Measurements from ENCODE around the gene SNAP29.
"Not testable (repeated sequence)": the region's sequence is repeated elsewhere in the genome, so short reads cannot be mapped to it uniquely, and the experiment has no call there.

Gene SNAP29

DNA sequence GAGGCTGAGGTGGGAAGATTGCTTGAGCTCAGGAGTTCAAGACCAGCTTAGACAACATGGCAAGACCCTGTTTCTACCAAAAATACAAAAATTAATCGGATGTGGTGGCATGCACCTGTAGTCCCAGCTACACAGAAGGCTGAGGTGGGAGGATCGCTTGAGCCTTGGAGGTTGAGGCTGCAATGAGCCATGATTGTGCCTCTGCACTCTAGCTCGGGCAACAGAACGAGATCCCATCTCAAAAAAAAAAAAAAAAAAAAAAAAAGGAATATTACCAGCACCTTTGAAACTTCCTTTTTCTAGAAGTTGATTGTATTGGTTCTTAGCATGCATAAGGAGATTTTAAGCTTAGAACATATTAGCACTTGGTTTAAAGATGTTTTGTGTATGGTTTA lies 69.8 kb downstream of the SNAP29 start:
- Histone ChIP-seq H3K4me3 (ENCODE audit: low read length in 2 of 2) (no peak overlapping the region), H3K36me3 (ENCODE audit: control insufficient read depth in 2 of 2, insufficient read depth in 2 of 2, low read length in 2 of 2) (peaks cover 0 to 5% of the 10 kb centered on the region in 2 donors), H3K4me1 (ENCODE audit: control insufficient read depth in 2 of 2, insufficient read depth in 2 of 2, low read length in 2 of 2) (peaks cover 0 to 7% of the 10 kb centered on the region in 2 donors), H3K9me3 (ENCODE audit: control insufficient read depth in 2 of 2, low read length in 2 of 2) (no peaks in the 10 kb centered on the region), H3K9ac (ENCODE audit: low read depth in 1 of 2, low read length in 2 of 2) (no peak overlapping the region), H3K27ac (ENCODE audit: low read depth in 2 of 2, low read length in 2 of 2) (no peak overlapping the region), H3K27me3 (ENCODE audit: control insufficient read depth in 2 of 2, insufficient read depth in 2 of 2, low read length in 2 of 2) (no peaks in the 10 kb centered on the region)

DNA sequence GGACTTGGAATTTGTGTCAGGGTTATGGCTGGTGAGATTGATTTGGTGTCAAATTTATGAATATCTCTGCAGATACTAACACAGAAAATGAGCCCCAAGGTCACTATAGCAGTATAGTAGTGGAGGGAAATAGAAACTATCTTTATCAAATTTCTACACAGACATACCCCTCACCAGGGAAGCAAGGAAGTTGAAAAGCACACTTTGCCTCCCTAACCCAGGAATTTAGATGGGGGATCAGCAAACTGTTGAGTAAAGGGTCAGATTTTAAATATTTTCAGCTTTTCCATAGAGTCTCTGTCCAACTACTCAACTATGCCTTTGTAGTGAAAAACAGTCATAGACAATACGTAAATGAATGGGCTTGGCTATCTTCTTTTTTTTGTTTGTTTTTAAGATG lies 71.2 kb downstream of the SNAP29 start:
- Histone ChIP-seq H3K4me1 (ENCODE audit: control insufficient read depth in 2 of 2, insufficient read depth in 2 of 2, low read length in 2 of 2) (peaks cover 0 to 7% of the 10 kb centered on the region in 2 donors), H3K9ac (ENCODE audit: low read depth in 1 of 2, low read length in 2 of 2) (no peak overlapping the region), H3K27ac (ENCODE audit: low read depth in 2 of 2, low read length in 2 of 2) (no peak overlapping the region)

DNA sequence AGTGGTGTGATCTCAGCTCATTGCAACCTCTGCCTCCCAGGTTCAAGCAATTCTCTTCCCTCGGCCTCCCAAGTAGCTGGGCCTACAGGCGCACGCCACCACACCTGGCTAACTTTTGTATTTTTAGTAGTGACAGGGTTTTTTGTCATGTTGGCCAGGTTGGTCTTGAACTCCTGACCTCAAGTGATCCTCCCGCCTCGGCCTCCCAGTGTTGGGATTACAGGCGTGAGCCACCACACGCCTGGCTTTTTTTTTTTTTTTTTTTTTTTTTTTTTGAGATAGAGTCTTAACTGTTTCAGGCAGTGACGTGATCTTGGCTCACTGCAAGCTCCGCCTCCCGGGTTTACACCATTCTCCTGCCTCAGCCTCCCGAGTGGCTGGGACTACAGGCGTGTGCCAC lies 71.6 kb downstream of the SNAP29 start:
- H3K9ac ChIP-seq (ENCODE audit: low read depth in 1 of 2, low read length in 2 of 2); H3K27me3 ChIP-seq (ENCODE audit: control insufficient read depth in 2 of 2, insufficient read depth in 2 of 2, low read length in 2 of 2); H3K36me3 ChIP-seq (ENCODE audit: control insufficient read depth in 2 of 2, insufficient read depth in 2 of 2, low read length in 2 of 2); H3K4me1 ChIP-seq (ENCODE audit: control insufficient read depth in 2 of 2, insufficient read depth in 2 of 2, low read length in 2 of 2); H3K27ac ChIP-seq (ENCODE audit: low read depth in 2 of 2, low read length in 2 of 2); H3K9me3 ChIP-seq (ENCODE audit: control insufficient read depth in 2 of 2, low read length in 2 of 2); H3K4me3 ChIP-seq (ENCODE audit: low read length in 2 of 2): not testable (repeated sequence)

More for the DNA sequence above, 71.2 kb downstream of the SNAP29 start:
- H3K4me3 ChIP-seq (ENCODE audit: low read length in 2 of 2) = no peak overlapping the region
- H3K36me3 ChIP-seq (ENCODE audit: control insufficient read depth in 2 of 2, insufficient read depth in 2 of 2, low read length in 2 of 2) = peaks cover 4 to 7% of the 10 kb centered on the region in 2 donors
- no peaks in the 10 kb centered on the region for H3K27me3 ChIP-seq (ENCODE audit: control insufficient read depth in 2 of 2, insufficient read depth in 2 of 2, low read length in 2 of 2)
- H3K9me3 ChIP-seq (ENCODE audit: control insufficient read depth in 2 of 2, low read length in 2 of 2) = no peaks in the 10 kb centered on the region

DNA sequence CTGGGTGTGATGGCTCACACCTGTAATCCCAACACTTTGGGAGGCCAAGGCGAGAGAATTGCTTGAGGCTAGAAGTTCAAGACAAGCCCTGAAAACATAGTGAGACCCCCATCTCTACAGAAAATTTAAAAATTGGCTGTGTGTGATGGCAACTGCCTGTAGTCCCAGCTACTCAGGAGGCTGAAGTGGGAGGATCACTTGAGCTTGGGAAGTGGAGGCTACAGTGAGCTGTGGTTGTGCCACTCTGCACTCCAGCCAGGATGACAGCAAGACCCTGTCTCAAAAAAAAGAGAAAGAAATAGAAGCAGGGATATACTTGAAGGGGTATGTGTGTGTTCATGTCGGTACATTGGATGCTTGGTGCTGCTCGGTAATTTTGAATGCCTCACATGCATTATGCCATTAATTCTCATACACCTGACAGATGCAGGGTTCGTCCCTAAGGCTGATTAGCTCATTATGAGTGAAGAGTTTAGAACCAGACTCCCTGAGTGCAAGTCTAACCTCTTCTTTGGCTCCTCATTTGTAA lies 72.4 kb downstream of the SNAP29 start:
- no peak overlapping the region for H3K4me3 ChIP-seq (ENCODE audit: low read length in 2 of 2)
- no peaks in the 10 kb centered on the region for H3K27me3 ChIP-seq (ENCODE audit: control insufficient read depth in 2 of 2, insufficient read depth in 2 of 2, low read length in 2 of 2)
- peaks cover 9 to 12% of the 10 kb centered on the region in 2 donors for H3K36me3 ChIP-seq (ENCODE audit: control insufficient read depth in 2 of 2, insufficient read depth in 2 of 2, low read length in 2 of 2)
- no peak overlapping the region for H3K27ac ChIP-seq (ENCODE audit: low read depth in 2 of 2, low read length in 2 of 2)
- H3K9ac ChIP-seq (ENCODE audit: low read depth in 1 of 2, low read length in 2 of 2) = no peak overlapping the region
- peaks cover 0 to 3% of the 10 kb centered on the region in 2 donors for H3K4me1 ChIP-seq (ENCODE audit: control insufficient read depth in 2 of 2, insufficient read depth in 2 of 2, low read length in 2 of 2)
- H3K9me3 ChIP-seq (ENCODE audit: control insufficient read depth in 2 of 2, low read length in 2 of 2) = no peaks in the 10 kb centered on the region

DNA sequence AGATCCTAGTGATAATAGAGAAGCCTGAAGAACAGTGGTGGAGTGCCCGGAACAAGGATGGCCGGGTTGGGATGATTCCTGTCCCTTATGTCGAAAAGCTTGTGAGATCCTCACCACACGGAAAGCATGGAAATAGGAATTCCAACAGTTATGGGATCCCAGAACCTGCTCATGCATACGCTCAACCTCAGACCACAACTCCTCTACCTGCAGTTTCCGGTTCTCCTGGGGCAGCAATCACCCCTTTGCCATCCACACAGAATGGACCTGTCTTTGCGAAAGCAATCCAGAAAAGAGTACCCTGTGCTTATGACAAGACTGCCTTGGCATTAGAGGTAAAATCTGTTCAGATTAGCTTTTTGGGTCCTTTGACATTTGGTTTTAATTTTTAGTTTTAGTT lies 75.1 kb downstream of the SNAP29 start:
- H3K27ac ChIP-seq (ENCODE audit: low read depth in 2 of 2, low read length in 2 of 2) = no peak overlapping the region
- H3K9ac ChIP-seq (ENCODE audit: low read depth in 1 of 2, low read length in 2 of 2) = no peak overlapping the region
- peaks cover 12 to 18% of the 10 kb centered on the region in 2 donors for H3K4me1 ChIP-seq (ENCODE audit: control insufficient read depth in 2 of 2, insufficient read depth in 2 of 2, low read length in 2 of 2)

DNA sequence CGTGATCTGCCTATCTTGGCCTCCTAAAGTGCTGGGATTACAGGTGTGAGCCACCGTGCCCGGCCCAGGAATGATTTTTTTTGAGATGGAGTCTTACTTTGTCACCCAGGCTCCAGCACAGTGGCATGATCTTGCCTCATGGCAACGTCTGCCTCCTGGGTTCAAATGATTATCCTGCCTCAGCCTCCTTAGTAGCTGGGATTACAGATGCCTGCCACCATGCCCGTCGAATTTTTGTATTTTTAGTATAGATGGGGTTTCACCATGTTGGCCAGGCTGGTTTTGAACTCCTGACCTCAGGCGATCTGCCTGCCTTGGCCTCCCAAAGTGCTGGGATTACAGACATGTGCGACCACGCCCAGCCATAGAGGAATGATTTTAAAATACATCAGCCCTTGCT lies 76.2 kb downstream of the SNAP29 start:
- H3K4me3 ChIP-seq (ENCODE audit: low read length in 2 of 2); H3K27me3 ChIP-seq (ENCODE audit: control insufficient read depth in 2 of 2, insufficient read depth in 2 of 2, low read length in 2 of 2); H3K9ac ChIP-seq (ENCODE audit: low read depth in 1 of 2, low read length in 2 of 2); H3K9me3 ChIP-seq (ENCODE audit: control insufficient read depth in 2 of 2, low read length in 2 of 2); H3K27ac ChIP-seq (ENCODE audit: low read depth in 2 of 2, low read length in 2 of 2): not testable (repeated sequence)
- Histone ChIP-seq H3K4me1 (ENCODE audit: control insufficient read depth in 2 of 2, insufficient read depth in 2 of 2, low read length in 2 of 2) (peaks cover 13 to 19% of the 10 kb centered on the region in 2 donors), H3K36me3 (ENCODE audit: control insufficient read depth in 2 of 2, insufficient read depth in 2 of 2, low read length in 2 of 2) (peaks cover 9 to 18% of the 10 kb centered on the region in 2 donors)

More for the DNA sequence above, 75.1 kb downstream of the SNAP29 start:
- Histone ChIP-seq H3K4me3 (ENCODE audit: low read length in 2 of 2) (no peak overlapping the region), H3K36me3 (ENCODE audit: control insufficient read depth in 2 of 2, insufficient read depth in 2 of 2, low read length in 2 of 2) (peaks cover 9 to 18% of the 10 kb centered on the region in 2 donors), H3K27me3 (ENCODE audit: control insufficient read depth in 2 of 2, insufficient read depth in 2 of 2, low read length in 2 of 2) (no peaks in the 10 kb centered on the region), H3K9me3 (ENCODE audit: control insufficient read depth in 2 of 2, low read length in 2 of 2) (no peaks in the 10 kb centered on the region)

DNA sequence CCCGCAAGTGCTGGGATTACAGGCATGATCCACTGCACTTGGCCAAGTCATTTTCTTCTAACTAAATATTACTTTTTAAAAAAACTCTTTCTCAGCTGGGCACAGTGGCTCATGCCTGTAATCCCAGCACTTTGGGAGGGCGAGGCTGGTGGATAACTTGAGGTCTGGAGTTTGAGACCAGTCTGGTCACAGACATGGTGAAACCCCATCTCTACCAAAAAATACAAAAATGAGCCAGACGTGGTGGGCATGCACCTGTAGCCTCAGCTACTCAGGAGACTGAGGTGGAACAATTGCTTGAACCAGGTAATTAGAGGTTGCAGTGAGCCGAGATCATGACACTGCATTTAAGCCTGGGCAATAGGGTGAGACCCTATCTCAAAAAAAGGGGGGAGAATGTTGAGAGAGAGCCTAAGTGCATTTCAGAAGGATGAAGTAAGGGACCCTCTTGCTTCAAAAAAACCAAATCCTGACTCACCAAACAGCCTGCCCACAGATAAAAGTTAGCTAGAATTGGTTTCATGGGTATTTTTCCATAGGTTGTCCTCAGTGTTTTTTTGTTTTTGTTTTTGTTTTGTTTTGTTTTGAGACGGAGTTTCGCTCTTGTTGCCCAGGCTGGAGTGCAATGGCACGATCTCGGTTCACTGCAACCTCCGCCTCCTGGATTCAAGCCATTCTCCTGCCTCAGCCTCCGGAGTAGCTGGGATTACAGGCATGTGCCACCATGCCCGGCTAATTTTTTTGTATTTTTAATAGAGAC lies 77.2 kb downstream of the SNAP29 start:
- Histone ChIP-seq H3K36me3 (ENCODE audit: control insufficient read depth in 2 of 2, insufficient read depth in 2 of 2, low read length in 2 of 2) (peaks cover 9 to 20% of the 10 kb centered on the region in 2 donors), H3K4me1 (ENCODE audit: control insufficient read depth in 2 of 2, insufficient read depth in 2 of 2, low read length in 2 of 2) (peaks cover 15 to 22% of the 10 kb centered on the region in 2 donors)
- H3K27me3 ChIP-seq (ENCODE audit: control insufficient read depth in 2 of 2, insufficient read depth in 2 of 2, low read length in 2 of 2); H3K4me3 ChIP-seq (ENCODE audit: low read length in 2 of 2); H3K27ac ChIP-seq (ENCODE audit: low read depth in 2 of 2, low read length in 2 of 2); H3K9ac ChIP-seq (ENCODE audit: low read depth in 1 of 2, low read length in 2 of 2); H3K9me3 ChIP-seq (ENCODE audit: control insufficient read depth in 2 of 2, low read length in 2 of 2): not testable (repeated sequence)

DNA sequence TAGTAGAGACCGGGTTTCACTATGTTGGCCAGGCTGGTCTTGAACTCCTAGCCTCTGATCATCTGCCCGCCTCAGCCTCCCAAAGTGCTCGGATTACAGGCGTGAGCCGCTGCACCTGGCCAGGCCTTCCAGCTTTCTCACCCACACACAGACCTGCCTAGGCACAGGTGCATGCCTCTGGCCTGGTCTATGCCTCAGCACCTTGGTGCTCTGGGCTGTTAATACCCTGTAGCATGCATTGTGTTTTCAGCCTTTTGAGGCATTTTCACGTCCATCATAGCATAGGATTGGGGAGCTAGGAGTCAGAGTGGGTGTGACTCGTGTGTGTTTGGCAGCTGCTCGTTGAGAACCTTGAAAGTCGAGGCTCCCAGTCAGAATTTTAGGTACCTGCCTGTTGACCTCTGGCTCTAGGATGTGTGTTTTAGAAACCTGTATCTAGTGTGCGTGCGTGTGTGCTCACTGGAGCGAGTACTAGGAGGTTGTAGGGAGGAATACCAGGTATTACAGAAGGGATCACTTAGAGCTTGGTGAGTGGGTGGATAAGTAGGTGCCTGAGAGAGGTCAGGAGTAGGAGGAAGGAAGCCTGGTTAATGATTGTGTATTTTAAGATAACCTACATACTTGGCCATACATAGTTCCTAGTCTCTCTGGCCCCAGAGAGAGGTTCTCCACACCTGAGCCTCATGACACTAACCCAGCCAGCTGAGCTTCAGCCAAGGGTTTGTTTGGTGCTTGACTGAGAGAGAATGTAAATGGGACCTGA lies 78.4 kb downstream of the SNAP29 start:
- Histone ChIP-seq H3K9ac (ENCODE audit: low read depth in 1 of 2, low read length in 2 of 2) (no peak overlapping the region), H3K4me1 (ENCODE audit: control insufficient read depth in 2 of 2, insufficient read depth in 2 of 2, low read length in 2 of 2) (peaks cover 15 to 22% of the 10 kb centered on the region in 2 donors), H3K9me3 (ENCODE audit: control insufficient read depth in 2 of 2, low read length in 2 of 2) (no peaks in the 10 kb centered on the region), H3K4me3 (ENCODE audit: low read length in 2 of 2) (no peak overlapping the region), H3K36me3 (ENCODE audit: control insufficient read depth in 2 of 2, insufficient read depth in 2 of 2, low read length in 2 of 2) (peaks cover 9 to 17% of the 10 kb centered on the region in 2 donors), H3K27me3 (ENCODE audit: control insufficient read depth in 2 of 2, insufficient read depth in 2 of 2, low read length in 2 of 2) (no peaks in the 10 kb centered on the region), H3K27ac (ENCODE audit: low read depth in 2 of 2, low read length in 2 of 2) (no peak overlapping the region)

DNA sequence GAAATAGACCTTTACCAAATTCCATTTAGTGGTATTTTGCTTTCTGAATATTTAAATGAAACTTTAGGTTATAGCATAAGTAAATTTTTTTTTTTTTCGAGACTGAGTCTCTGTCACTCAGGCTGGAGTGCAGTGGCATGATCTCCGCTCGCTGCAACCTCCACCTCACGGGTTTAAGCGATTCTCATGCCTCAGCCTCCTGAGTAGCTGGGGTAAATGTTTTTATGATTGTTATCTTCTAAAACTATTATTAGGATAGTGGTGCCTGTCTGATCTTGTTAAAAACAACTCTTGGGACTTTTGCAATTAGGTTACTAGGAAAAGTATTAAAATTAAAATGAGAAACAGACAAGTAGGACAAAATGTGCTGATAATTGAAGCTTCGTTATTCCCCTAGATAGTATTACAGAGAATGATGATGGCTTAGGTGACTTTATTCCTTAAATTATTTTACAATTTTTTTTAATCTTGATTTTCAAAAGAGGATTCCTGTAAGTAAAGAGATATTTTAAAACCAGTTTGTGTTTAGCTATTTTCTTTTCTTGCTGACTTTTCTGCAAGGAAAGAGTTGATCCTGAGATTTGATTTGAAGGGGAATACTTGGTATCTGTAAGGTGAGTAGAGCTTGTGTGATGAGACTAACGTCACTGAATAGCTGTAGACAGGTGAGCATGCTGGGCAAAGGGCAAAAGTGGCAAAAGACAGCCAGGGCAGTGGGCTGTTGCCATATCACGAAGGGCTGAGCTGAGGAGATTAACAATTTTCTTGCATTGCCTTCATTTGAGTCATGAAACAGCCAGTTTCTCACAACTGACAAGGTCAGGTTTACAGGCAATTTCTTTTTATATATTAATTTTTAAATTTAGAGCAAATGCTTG lies 79.2 kb downstream of the SNAP29 start:
- Histone ChIP-seq H3K9me3 (ENCODE audit: control insufficient read depth in 2 of 2, low read length in 2 of 2) (no peaks in the 10 kb centered on the region), H3K4me1 (ENCODE audit: control insufficient read depth in 2 of 2, insufficient read depth in 2 of 2, low read length in 2 of 2) (peaks cover 15 to 22% of the 10 kb centered on the region in 2 donors), H3K4me3 (ENCODE audit: low read length in 2 of 2) (no peak overlapping the region), H3K27ac (ENCODE audit: low read depth in 2 of 2, low read length in 2 of 2) (no peak overlapping the region), H3K36me3 (ENCODE audit: control insufficient read depth in 2 of 2, insufficient read depth in 2 of 2, low read length in 2 of 2) (peaks cover 9 to 17% of the 10 kb centered on the region in 2 donors), H3K9ac (ENCODE audit: low read depth in 1 of 2, low read length in 2 of 2) (no peak overlapping the region), H3K27me3 (ENCODE audit: control insufficient read depth in 2 of 2, insufficient read depth in 2 of 2, low read length in 2 of 2) (no peaks in the 10 kb centered on the region)
